K562 (cell line): ENCODE measurements around the gene ADAM20. TPM values are rescaled to one million over a fixed set of nuclear protein-coding genes. Genes with fewer than 3 reads are reported as not detected.

Source experiments
- ATAC-seq: fragments of 200-7000 bp; cut with Tn5 transposase; 3 replicates; pipeline ENCODE4 v1.9.1; 2020; ENCODE audit warnings: moderate library complexity
- BruUV-seq: library from RNA; stranded (reverse); fragments of 400-500 nt; replicated peaks from 2 replicates; lab custom pipeline; 2021; lab: Mats Ljungman, UMichigan
- CTCF ChIA-PET: fragments of 300-600 bp; formaldehyde crosslinking; extraction: SDS; loops from one replicate; lab custom pipeline; 2021; ENCODE audit warnings: low intra/inter-chr PET ratio; lab: Yijun Ruan, JAX
- POLR2A ChIA-PET: fragments of 300-600, 350-650 bp; sonication (Branson Sonifier 250); formaldehyde crosslinking; extraction: SDS; loops from one replicate; lab custom pipeline; 2021; ENCODE audit warnings: antibody characterized with exemption, inconsistent platforms; lab: Yijun Ruan, JAX
- DNase-seq, 4 experiments: peaks; one replicate each; pipeline versions ENCODE4 v3.0.0 to v3.0.0-alpha.2; 2011 to 2018; ENCODE audit warnings: low spot score in 3 of 4, mixed read lengths in 3 of 4; ENCODE audit errors: extremely low read depth in 1 of 4
- FAIRE-seq: peaks from 2 replicates; lab custom pipeline; 2011; peaks lifted over from hg19 to GRCh38; lab: Jason Lieb, UNC
- H2AFZ ChIP-seq: 2 replicates; pipeline ENCODE4 v1.6.0; 2011; ENCODE audit warnings: low read depth, low read length, control low read depth, inconsistent platforms
- H3K27ac ChIP-seq: fragments of 200-600 bp; 3 replicates; pipeline ENCODE4 v1.8.0; 2011; ENCODE audit warnings: low read depth, mild to moderate bottlenecking, control low read depth, inconsistent platforms, low read length, moderate library complexity, mixed read lengths; ENCODE audit errors: extremely low read depth
- H3K27me3 ChIP-seq, 2 experiments: fragments of 300-600 bp in 1 of 2; 2 replicates in 1 of 2; 3 replicates in 1 of 2; pipeline versions ENCODE4 v1.6.0 to v1.8.0; 2011; ENCODE audit warnings: inconsistent platforms in 2 of 2, low read length in 2 of 2, mild to moderate bottlenecking in 1 of 2, mixed read lengths in 1 of 2, moderate library complexity in 1 of 2; ENCODE audit not compliant: control insufficient read depth in 2 of 2, insufficient read depth in 2 of 2
- H3K36me3 ChIP-seq: fragments of 300-600 bp; 3 replicates; pipeline ENCODE4 v1.8.0; 2011; ENCODE audit warnings: mild to moderate bottlenecking, low read length, inconsistent platforms; ENCODE audit not compliant: control insufficient read depth, insufficient read depth
- H3K4me1 ChIP-seq, 2 experiments: fragments of 200-600 bp in 1 of 2; replicated peaks in 1 of 2; 2 replicates in 1 of 2; 3 replicates in 1 of 2; pipeline versions ENCODE4 v1.5.1 to v1.8.0; 2011; ENCODE audit warnings: inconsistent platforms in 2 of 2, low read length in 2 of 2, mild to moderate bottlenecking in 1 of 2, mixed read lengths in 1 of 2, moderate library complexity in 1 of 2; ENCODE audit not compliant: control insufficient read depth in 2 of 2, insufficient read depth in 2 of 2
- H3K4me2 ChIP-seq: 2 replicates; pipeline ENCODE4 v1.6.1; 2011; ENCODE audit warnings: low read length, control low read depth, inconsistent platforms, mixed read lengths; ENCODE audit not compliant: insufficient read depth
- H3K4me3 ChIP-seq: fragments of 200-600 bp; sonication (generic), shearing (Covaris generic); 2 replicates; pipeline ENCODE4 v1.5.1; 2016; ENCODE audit warnings: control low read depth, inconsistent platforms
- H3K79me2 ChIP-seq: fragments of 200-600 bp; 3 replicates; pipeline ENCODE4 v1.8.0; 2011; ENCODE audit warnings: low read length, inconsistent platforms; ENCODE audit not compliant: control insufficient read depth, insufficient read depth
- H3K9ac ChIP-seq, 2 experiments: 2 replicates each; pipeline versions ENCODE4 v1.6.0 to v1.6.1; 2011; ENCODE audit warnings: low read depth in 2 of 2, low read length in 2 of 2, control low read depth in 1 of 2, inconsistent platforms in 1 of 2, mild to moderate bottlenecking in 1 of 2, mixed read lengths in 1 of 2; ENCODE audit not compliant: insufficient read depth in 1 of 2
- H3K9me1 ChIP-seq: one replicate; pipeline ENCODE4 v1.6.0; 2011; ENCODE audit warnings: inconsistent platforms, mild to moderate bottlenecking, low read length, moderate library complexity; ENCODE audit not compliant: control insufficient read depth, insufficient read depth
- H3K9me3 ChIP-seq: replicated peaks from 2 replicates; pipeline ENCODE4 v1.5.1; 2011; ENCODE audit warnings: low read depth, low read length, inconsistent platforms; ENCODE audit not compliant: control insufficient read depth, insufficient read depth
- H4K20me1 ChIP-seq: replicated peaks from 2 replicates; pipeline ENCODE4 v1.6.1; 2011; ENCODE audit warnings: low read length, inconsistent platforms, mixed read lengths; ENCODE audit not compliant: control insufficient read depth, insufficient read depth
- BRF1 ChIP-seq: IDR thresholded peaks from 3 replicates; pipeline ENCODE4 v1.6.1; 2011; ENCODE audit warnings: borderline replicate concordance, mild to moderate bottlenecking; ENCODE audit not compliant: insufficient read length; ENCODE audit errors: extremely low read depth
- JUN ChIP-seq, 2 experiments: sonication (generic) in 1 of 2; formaldehyde crosslinking in 1 of 2; IDR thresholded peaks; 2 replicates each; pipeline versions ENCODE4 v1.6.1 to v1.8.0; 2012 to 2022; ENCODE audit warnings: borderline replicate concordance in 2 of 2, mild to moderate bottlenecking in 2 of 2, improper control_type of control experiment in 1 of 2, low read depth in 1 of 2, low read length in 1 of 2, missing genetic modification reagents in 1 of 2
- NCOA6 ChIP-seq: fragments of 450-650 bp; IDR thresholded peaks from 2 replicates; pipeline ENCODE4 v1.6.1; 2017; ENCODE audit warnings: mild to moderate bottlenecking
- RBM25 ChIP-seq: fragments of 200-400 bp; formaldehyde crosslinking; IDR thresholded peaks from 2 replicates; pipeline ENCODE4 v1.6.1; 2018; ENCODE audit warnings: low read length, low read depth, moderate library complexity; ENCODE audit not compliant: severe bottlenecking
- SPI1 ChIP-seq: IDR thresholded peaks from 2 replicates; pipeline ENCODE4 v1.6.1; 2011; ENCODE audit warnings: low read depth, low read length, control low read depth, borderline replicate concordance
- ZBTB33 ChIP-seq: sonication (generic); formaldehyde crosslinking; IDR thresholded peaks from 2 replicates; pipeline ENCODE4 v1.8.1; 2023; ENCODE audit warnings: mild to moderate bottlenecking, missing genetic modification reagents
- ZNF146 ChIP-seq: IDR thresholded peaks from one replicate; pipeline ENCODE4 v1.6.1; 2018; ENCODE audit warnings: missing compliant biosample characterization; ENCODE audit not compliant: unreplicated experiment
- WGBS: fragments of 100-300 bp; shearing (Covaris generic); methylation state at CpG from one replicate; pipeline ENCODE4 v1.1.6; 2016; ENCODE audit warnings: low coverage, mixed read lengths; ENCODE audit not compliant: insufficient coverage; ENCODE audit errors: missing lambda C conversion rate; 5-methylcytosine and 5-hydroxymethylcytosine counted together
- in situ Hi-C: fragments of 300-500 bp; cut with MboI; formaldehyde crosslinking; loops from 4 replicates; pipeline ENCODE4 v1.15.0; 2018; ENCODE audit warnings: inconsistent platforms, mixed read lengths
- intact Hi-C: fragments of 100-400 bp; cut with micrococcal nuclease; formaldehyde crosslinking; loops from 2 replicates; pipeline ENCODE4 v1.14.2; 2022
- polyA plus RNA-seq, 8 experiments: library from polyadenylated mRNA; depleted of rRNA in 4 of 8; stranded (reverse) in 5 of 8; unstranded in 3 of 8; fragments of >200 nt; fragmentation: Nextera tagmentation in 2 of 8; fragmentation: Illumina TruSeq in 1 of 8; extraction: Ambion mirVana in 2 of 8; extraction: Trizol in 1 of 8; gene quantifications; 2 replicates each; pipeline versions ENCODE4 v1.2.1 to v1.2.3, GENCODE V29; 2011 to 2014; ENCODE audit warnings: inconsistent platforms in 1 of 8, missing spikeins in 1 of 8
- total RNA-seq, 7 experiments: library from RNA; depleted of rRNA in 6 of 7; stranded (reverse); fragments of >200 nt in 6 of 7; fragmentation: Illumina TruSeq in 2 of 7; extraction: Trizol in 2 of 7; gene quantifications; 2 replicates each; pipeline versions ENCODE4 v1.2.1 to v1.2.3, GENCODE V29; 2011 to 2021; ENCODE audit warnings: low replicate concordance in 1 of 7

The ADAM20 gene
- total and polyA plus RNA-seq, 9 of the 15 experiments (the other 6 are each of a cell fraction or from before 2014, with no cell fraction given) = 0.03 to 0.15 (median 0.04) TPM; not detected in 5

- TF ChIP-seq ZBTB33 (CRISPR knock-in tag) (no peak), JUN (IDR thresholded peaks at IDR 0.05; ENCODE audit: borderline replicate concordance, low read depth, low read length) (no peak), JUN (CRISPR knock-in tag; IDR thresholded peaks at IDR 0.05; ENCODE audit: borderline replicate concordance) (no peak), BRF1 (no peak), NCOA6 (no peak)
These were observed 42.1 kb upstream of the ADAM20 start (continued) for GRCh38 chr14:70576891-70577290.

DNA sequence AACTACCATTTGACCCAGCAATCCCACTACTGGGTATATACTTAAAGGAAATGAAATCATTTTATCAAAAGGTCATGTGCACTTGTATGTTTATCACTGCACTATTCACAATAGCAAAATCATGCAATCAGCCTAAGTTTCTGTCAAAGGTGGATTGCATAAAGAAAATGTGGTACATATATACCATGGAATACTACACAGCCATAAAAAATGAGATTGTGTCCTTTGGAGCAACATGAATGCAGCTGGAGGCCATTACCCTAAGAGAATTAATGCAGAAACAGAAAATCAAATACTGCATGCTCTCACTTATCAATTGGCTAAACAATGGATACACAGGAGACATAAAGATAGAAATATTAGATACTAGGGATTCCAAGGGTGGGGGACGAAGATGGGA, 38.2 kb upstream of the ADAM20 start:
- no peaks in the 10 kb centered on the region for H3K9me1 ChIP-seq
- ChIA-PET CTCF (no interaction called here), POLR2A (no interaction called here)
- no peak overlapping the region for H3K4me2 ChIP-seq
- H4K20me1 ChIP-seq = no peaks in the 10 kb centered on the region
- no peaks in the 10 kb centered on the region for H3K9me3 ChIP-seq
- no peak for DNase-seq
- H3K4me3 ChIP-seq = no peak overlapping the region
- in situ Hi-C loops (no loop called here), intact Hi-C loops (no loop called here)
- 100% methylated on average over 1 of the region's 1 CpG for WGBS
- no peak overlapping the region for H3K27ac ChIP-seq
- FAIRE-seq = no peak
- no peaks in the 10 kb centered on the region for H3K4me1 ChIP-seq
- no TSS peak for BruUV-seq
- no peaks in the 10 kb centered on the region for H3K36me3 ChIP-seq
- no peak overlapping the region for H3K9ac ChIP-seq
- H3K79me2 ChIP-seq = no peaks in the 10 kb centered on the region
- TF ChIP-seq ZNF146 (CRISPR knock-in tag) = peak; percentile 60
- peak; percentile 23 for TF ChIP-seq RBM25
- TF ChIP-seq SPI1 = no peak
- TF ChIP-seq, all 486 proteins: peak for 2
- H2AFZ ChIP-seq = no peak overlapping the region
- no peak for ATAC-seq
- no peaks in the 10 kb centered on the region for H3K27me3 ChIP-seq
